ENCODE measurements around the gene NDUFA12.

NDUFA12 gene

GRCh38 chr12:94980577-94980976, 22.9 kb downstream of the NDUFA12 start:
- no peak for DNase-seq (ENCODE audit: low spot score)
- Histone ChIP-seq H3K14ac (ENCODE audit: low read length) (no peak overlapping the region), H3K27ac (replicated peaks; ENCODE audit: low read length) (no peak overlapping the region), H3K4me3 (ENCODE audit: low read length in 2 of 2) (no peak overlapping the region), H3K23ac (ENCODE audit: low read depth, low read length, poor library complexity) (no peak overlapping the region), H3K4me2 (ENCODE audit: insufficient read depth, low read length, poor library complexity, severe bottlenecking) (no peak overlapping the region), H2BK120ac (ENCODE audit: low read depth, low read length) (no peak overlapping the region), H3K27me3 (ENCODE audit: control insufficient read depth in 3 of 3, insufficient read depth in 3 of 3, low read depth in 1 of 3, low read length in 3 of 3) (no peaks in the 10 kb centered on the region), H3K36me3 (replicated peaks in 1 of 2; ENCODE audit: control insufficient read depth in 2 of 2, insufficient read depth in 2 of 2, low read length in 2 of 2) (peaks cover 3 to 28% of the 10 kb centered on the region in 2 donors), H4K91ac (ENCODE audit: low read depth, low read length, poor library complexity) (no peak overlapping the region), H4K8ac (ENCODE audit: low read depth, low read length) (no peak overlapping the region), H2AFZ (ENCODE audit: low read length) (no peak overlapping the region), H3K79me1 (ENCODE audit: low read depth, low read length) (no peaks in the 10 kb centered on the region), H2AK5ac (ENCODE audit: low read depth, low read length) (no peak overlapping the region), H2BK5ac (ENCODE audit: low read length) (no peak overlapping the region), H3K4ac (ENCODE audit: low read length) (no peak overlapping the region), H3K18ac (ENCODE audit: low read length) (no peak overlapping the region), H3K9ac (ENCODE audit: low read depth, low read length, poor library complexity) (no peak overlapping the region), H2BK12ac (ENCODE audit: low read length) (no peak overlapping the region), H3K4me1 (ENCODE audit: control insufficient read depth in 2 of 2, insufficient read depth in 1 of 2, low read depth in 1 of 2, low read length in 2 of 2) (peaks cover 6 to 7% of the 10 kb centered on the region in 2 donors), H2BK15ac (ENCODE audit: low read length) (no peak overlapping the region), H3K9me3 (replicated peaks in 1 of 2; ENCODE audit: control insufficient read depth in 2 of 2, insufficient read depth in 1 of 2, low read depth in 1 of 2, low read length in 2 of 2) (no peaks in the 10 kb centered on the region)
- WGBS, 2 donors (ENCODE audit: extremely low coverage in 2 of 2, insufficient read length in 2 of 2, insufficient replicate concordance in 1 of 2), result no CpG with 5 or more reads among the region's 4 CpGs

- Histone ChIP-seq H2BK120ac (ENCODE audit: low read depth, low read length) (no peak overlapping the region), H2AFZ (ENCODE audit: low read length) (no peak overlapping the region), H2BK15ac (ENCODE audit: low read length) (no peak overlapping the region), H3K27ac (replicated peaks; ENCODE audit: low read length) (no peak overlapping the region), H3K79me1 (ENCODE audit: low read depth, low read length) (no peaks in the 10 kb centered on the region), H2BK12ac (ENCODE audit: low read length) (no peak overlapping the region), H2AK5ac (ENCODE audit: low read depth, low read length) (no peak overlapping the region), H4K8ac (ENCODE audit: low read depth, low read length) (no peak overlapping the region), H3K4ac (ENCODE audit: low read length) (no peak overlapping the region), H3K18ac (ENCODE audit: low read length) (no peak overlapping the region), H3K4me2 (ENCODE audit: insufficient read depth, low read length, poor library complexity, severe bottlenecking) (no peak overlapping the region), H2BK5ac (ENCODE audit: low read length) (no peak overlapping the region), H3K4me1 (ENCODE audit: control insufficient read depth in 2 of 2, insufficient read depth in 1 of 2, low read depth in 1 of 2, low read length in 2 of 2) (peaks cover 6 to 7% of the 10 kb centered on the region in 2 donors), H3K9me3 (replicated peaks in 1 of 2; ENCODE audit: control insufficient read depth in 2 of 2, insufficient read depth in 1 of 2, low read depth in 1 of 2, low read length in 2 of 2) (no peaks in the 10 kb centered on the region), H3K14ac (ENCODE audit: low read length) (no peak overlapping the region), H4K91ac (ENCODE audit: low read depth, low read length, poor library complexity) (no peak overlapping the region), H3K23ac (ENCODE audit: low read depth, low read length, poor library complexity) (no peak overlapping the region), H3K27me3 (ENCODE audit: control insufficient read depth in 3 of 3, insufficient read depth in 3 of 3, low read depth in 1 of 3, low read length in 3 of 3) (no peaks in the 10 kb centered on the region), H3K9ac (ENCODE audit: low read depth, low read length, poor library complexity) (no peak overlapping the region), H3K36me3 (replicated peaks in 1 of 2; ENCODE audit: control insufficient read depth in 2 of 2, insufficient read depth in 2 of 2, low read length in 2 of 2) (peaks cover 3 to 28% of the 10 kb centered on the region in 2 donors), H3K4me3 (ENCODE audit: low read length in 2 of 2) (no peak overlapping the region)
- WGBS, 2 donors (ENCODE audit: extremely low coverage in 2 of 2, insufficient read length in 2 of 2, insufficient replicate concordance in 1 of 2), result no CpG with 5 or more reads among the region's 4 CpGs
- DNase-seq (ENCODE audit: low spot score), result no peak
Measured at GRCh38 chr12:94979941-94980340, 23.6 kb downstream of the NDUFA12 start.

GRCh38 chr12:94977766-94978468, 25.6 kb downstream of the NDUFA12 start:
- peaks cover 0 to 1% of the 10 kb centered on the region in 2 donors for H3K4me1 ChIP-seq (ENCODE audit: control insufficient read depth in 2 of 2, insufficient read depth in 1 of 2, low read depth in 1 of 2, low read length in 2 of 2)
- no peak overlapping the region for H4K8ac ChIP-seq (ENCODE audit: low read depth, low read length)
- no CpG with 5 or more reads among the region's 4 CpGs for WGBS, 2 donors (ENCODE audit: extremely low coverage in 2 of 2, insufficient read length in 2 of 2, insufficient replicate concordance in 1 of 2)
- no peak overlapping the region for H3K23ac ChIP-seq (ENCODE audit: low read depth, low read length, poor library complexity)
- H3K4me2 ChIP-seq (ENCODE audit: insufficient read depth, low read length, poor library complexity, severe bottlenecking), result no peak overlapping the region
- DNase-seq (ENCODE audit: low spot score), result no peak
- H3K4me3 ChIP-seq (ENCODE audit: low read length in 2 of 2), result no peak overlapping the region
- no peaks in the 10 kb centered on the region for H3K79me1 ChIP-seq (ENCODE audit: low read depth, low read length)
- H4K91ac ChIP-seq (ENCODE audit: low read depth, low read length, poor library complexity), result no peak overlapping the region
- H3K9me3 ChIP-seq (replicated peaks in 1 of 2; ENCODE audit: control insufficient read depth in 2 of 2, insufficient read depth in 1 of 2, low read depth in 1 of 2, low read length in 2 of 2), result no peaks in the 10 kb centered on the region
- no peaks in the 10 kb centered on the region for H3K27me3 ChIP-seq (ENCODE audit: control insufficient read depth in 3 of 3, insufficient read depth in 3 of 3, low read depth in 1 of 3, low read length in 3 of 3)
- H2BK15ac ChIP-seq (ENCODE audit: low read length), result no peak overlapping the region
- no peak overlapping the region for H2BK12ac ChIP-seq (ENCODE audit: low read length)
- H2AFZ ChIP-seq (ENCODE audit: low read length), result no peak overlapping the region
- no peak overlapping the region for H2BK120ac ChIP-seq (ENCODE audit: low read depth, low read length)
- H3K36me3 ChIP-seq (replicated peaks in 1 of 2; ENCODE audit: control insufficient read depth in 2 of 2, insufficient read depth in 2 of 2, low read length in 2 of 2), result peaks cover 0 to 19% of the 10 kb centered on the region in 2 donors
- no peak overlapping the region for H3K4ac ChIP-seq (ENCODE audit: low read length)
- H3K14ac ChIP-seq (ENCODE audit: low read length), result no peak overlapping the region
- H2AK5ac ChIP-seq (ENCODE audit: low read depth, low read length), result no peak overlapping the region
- H3K27ac ChIP-seq (replicated peaks; ENCODE audit: low read length), result no peak overlapping the region
- H3K18ac ChIP-seq (ENCODE audit: low read length), result no peak overlapping the region
- no peak overlapping the region for H2BK5ac ChIP-seq (ENCODE audit: low read length)
- H3K9ac ChIP-seq (ENCODE audit: low read depth, low read length, poor library complexity), result no peak overlapping the region

- Histone ChIP-seq H3K4ac (ENCODE audit: low read length) (no peak overlapping the region), H2BK5ac (ENCODE audit: low read length) (no peak overlapping the region)
Measured at GRCh38 chr12:94973221-94973620, 30.3 kb downstream of the NDUFA12 start.

More at GRCh38 chr12:94973221-94973620, 30.3 kb downstream of the NDUFA12 start:
- no peak overlapping the region for H3K27ac ChIP-seq (replicated peaks; ENCODE audit: low read length)
- no peak overlapping the region for H3K4me3 ChIP-seq (ENCODE audit: low read length in 2 of 2)
- no peak overlapping the region for H3K14ac ChIP-seq (ENCODE audit: low read length)
- no peaks in the 10 kb centered on the region for H3K4me1 ChIP-seq (ENCODE audit: control insufficient read depth in 2 of 2, insufficient read depth in 1 of 2, low read depth in 1 of 2, low read length in 2 of 2)
- no peak overlapping the region for H3K23ac ChIP-seq (ENCODE audit: low read depth, low read length, poor library complexity)
- peaks cover 0 to 3% of the 10 kb centered on the region in 2 donors for H3K9me3 ChIP-seq (replicated peaks in 1 of 2; ENCODE audit: control insufficient read depth in 2 of 2, insufficient read depth in 1 of 2, low read depth in 1 of 2, low read length in 2 of 2)
- H4K8ac ChIP-seq (ENCODE audit: low read depth, low read length), result no peak overlapping the region
- H3K36me3 ChIP-seq (replicated peaks in 1 of 2; ENCODE audit: control insufficient read depth in 2 of 2, insufficient read depth in 2 of 2, low read length in 2 of 2), result peaks cover 7 to 31% of the 10 kb centered on the region in 2 donors
- H3K4me2 ChIP-seq (ENCODE audit: insufficient read depth, low read length, poor library complexity, severe bottlenecking), result no peak overlapping the region
- H2BK15ac ChIP-seq (ENCODE audit: low read length), result no peak overlapping the region
- DNase-seq (ENCODE audit: low spot score), result no peak
- H2BK120ac ChIP-seq (ENCODE audit: low read depth, low read length), result no peak overlapping the region
- no peak overlapping the region for H2AFZ ChIP-seq (ENCODE audit: low read length)
- H3K79me1 ChIP-seq (ENCODE audit: low read depth, low read length), result no peaks in the 10 kb centered on the region
- no peak overlapping the region for H4K91ac ChIP-seq (ENCODE audit: low read depth, low read length, poor library complexity)
- H2AK5ac ChIP-seq (ENCODE audit: low read depth, low read length), result no peak overlapping the region
- no CpG with 5 or more reads among the region's 5 CpGs for WGBS, 2 donors (ENCODE audit: extremely low coverage in 2 of 2, insufficient read length in 2 of 2, insufficient replicate concordance in 1 of 2)
- no peak overlapping the region for H3K9ac ChIP-seq (ENCODE audit: low read depth, low read length, poor library complexity)
- no peak overlapping the region for H2BK12ac ChIP-seq (ENCODE audit: low read length)
- no peaks in the 10 kb centered on the region for H3K27me3 ChIP-seq (ENCODE audit: control insufficient read depth in 3 of 3, insufficient read depth in 3 of 3, low read depth in 1 of 3, low read length in 3 of 3)
- no peak overlapping the region for H3K18ac ChIP-seq (ENCODE audit: low read length)

Measured in neuronal stem cell (in vitro differentiated cells).